Measurements from ENCODE around the gene EDRF1.

DNA sequence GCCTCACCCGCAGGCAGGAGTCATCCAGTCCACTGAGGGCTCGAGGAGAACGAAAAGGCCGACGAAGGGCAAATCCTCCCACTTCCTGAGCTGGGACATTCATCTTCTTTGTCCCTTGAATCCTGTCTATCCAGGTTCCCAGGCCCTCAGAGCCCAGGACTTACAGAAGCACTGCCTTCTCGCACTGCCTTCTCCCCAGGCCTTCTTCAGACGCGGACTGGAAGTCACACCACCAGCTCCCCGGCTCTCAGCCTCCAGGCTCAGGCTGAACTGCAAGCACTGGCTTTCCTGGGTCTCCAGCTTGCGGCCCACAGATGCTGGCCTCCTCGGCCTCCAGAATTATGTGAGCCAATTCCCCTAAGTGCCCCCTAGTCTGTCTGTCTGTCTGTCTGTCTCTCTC, 62.5 kb downstream of the EDRF1 start:
- TF ChIP-seq CTCF (IDR thresholded peaks at IDR 0.05 in 4 of 5, conservative IDR thresholded peaks at IDR 0.05 in 1 of 5), result no peak
- TF ChIP-seq POLR2A (IDR thresholded peaks at IDR 0.05), result no peak
